ENCODE measurements around the gene ABCC1. TPM values are rescaled to one million over a fixed set of nuclear protein-coding genes. Genes with fewer than 3 reads are reported as not detected.
"Not testable (repeated sequence)": the region's sequence is repeated elsewhere in the genome, so short reads cannot be mapped to it uniquely, and the experiment has no call there.

Gene ABCC1
- total and polyA plus RNA-seq, 12 donors: 12.4 to 38.8 (median 28.0) TPM

DNA sequence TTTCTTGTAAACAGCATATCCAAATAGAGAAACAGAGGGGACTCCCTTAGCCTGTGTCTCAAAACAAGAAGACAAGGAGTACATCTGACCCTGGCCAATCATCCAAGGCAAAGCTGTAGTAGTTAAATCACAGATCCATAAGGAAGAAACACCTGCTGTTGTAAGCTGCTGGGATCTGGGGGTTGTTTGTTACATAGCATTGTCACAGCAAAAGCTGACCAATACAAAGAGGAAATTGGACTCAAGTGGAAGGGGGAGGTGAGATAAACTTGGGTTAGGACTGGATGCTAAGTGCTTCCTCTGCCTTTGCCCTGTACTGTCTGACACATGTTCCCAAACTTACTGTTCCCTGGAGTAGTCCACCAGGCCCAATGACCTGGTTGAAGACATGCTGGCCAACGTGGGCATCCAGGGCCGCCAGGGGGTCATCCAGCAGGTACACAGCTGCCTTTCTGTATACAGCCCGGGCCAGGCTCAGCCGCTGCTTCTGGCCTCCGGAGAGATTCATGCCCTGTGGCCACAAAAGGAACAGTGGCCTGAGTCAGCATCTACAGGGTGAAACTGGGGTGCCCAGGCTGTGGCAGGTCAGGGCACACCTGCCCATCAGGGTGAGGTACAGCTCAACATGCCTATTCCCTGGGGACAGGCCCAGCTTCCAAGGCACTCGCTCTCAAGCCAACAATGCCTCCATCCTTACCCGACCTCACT, 229.2 kb downstream of the ABCC1 start:
- no peaks in the 10 kb centered on the region for H3K4me1 ChIP-seq (replicated peaks in 1 of 2)
- H3K27ac ChIP-seq: no peak overlapping the region
- H3K4me3 ChIP-seq: no peak overlapping the region
- H3K36me3 ChIP-seq (replicated peaks in 1 of 2): no peaks in the 10 kb centered on the region
- H3K9me3 ChIP-seq (replicated peaks in 1 of 3): no peaks in the 10 kb centered on the region
- H3K27me3 ChIP-seq: no peaks in the 10 kb centered on the region
- DNase-seq: no peak
- TF ChIP-seq, protein P1, sequence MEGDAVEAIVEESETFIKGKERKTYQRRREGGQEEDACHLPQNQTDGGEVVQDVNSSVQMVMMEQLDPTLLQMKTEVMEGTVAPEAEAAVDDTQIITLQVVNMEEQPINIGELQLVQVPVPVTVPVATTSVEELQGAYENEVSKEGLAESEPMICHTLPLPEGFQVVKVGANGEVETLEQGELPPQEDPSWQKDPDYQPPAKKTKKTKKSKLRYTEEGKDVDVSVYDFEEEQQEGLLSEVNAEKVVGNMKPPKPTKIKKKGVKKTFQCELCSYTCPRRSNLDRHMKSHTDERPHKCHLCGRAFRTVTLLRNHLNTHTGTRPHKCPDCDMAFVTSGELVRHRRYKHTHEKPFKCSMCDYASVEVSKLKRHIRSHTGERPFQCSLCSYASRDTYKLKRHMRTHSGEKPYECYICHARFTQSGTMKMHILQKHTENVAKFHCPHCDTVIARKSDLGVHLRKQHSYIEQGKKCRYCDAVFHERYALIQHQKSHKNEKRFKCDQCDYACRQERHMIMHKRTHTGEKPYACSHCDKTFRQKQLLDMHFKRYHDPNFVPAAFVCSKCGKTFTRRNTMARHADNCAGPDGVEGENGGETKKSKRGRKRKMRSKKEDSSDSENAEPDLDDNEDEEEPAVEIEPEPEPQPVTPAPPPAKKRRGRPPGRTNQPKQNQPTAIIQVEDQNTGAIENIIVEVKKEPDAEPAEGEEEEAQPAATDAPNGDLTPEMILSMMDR (IDR thresholded peaks at IDR 0.05): no peak
- TF ChIP-seq POLR2A (IDR thresholded peaks at IDR 0.05): no peak
- intact Hi-C loops (cut with DNase I): no loop called here
- 78 to 94% (median 89%) methylated on average over 2 to 7 of the region's 7 CpGs for WGBS, 4 donors

DNA sequence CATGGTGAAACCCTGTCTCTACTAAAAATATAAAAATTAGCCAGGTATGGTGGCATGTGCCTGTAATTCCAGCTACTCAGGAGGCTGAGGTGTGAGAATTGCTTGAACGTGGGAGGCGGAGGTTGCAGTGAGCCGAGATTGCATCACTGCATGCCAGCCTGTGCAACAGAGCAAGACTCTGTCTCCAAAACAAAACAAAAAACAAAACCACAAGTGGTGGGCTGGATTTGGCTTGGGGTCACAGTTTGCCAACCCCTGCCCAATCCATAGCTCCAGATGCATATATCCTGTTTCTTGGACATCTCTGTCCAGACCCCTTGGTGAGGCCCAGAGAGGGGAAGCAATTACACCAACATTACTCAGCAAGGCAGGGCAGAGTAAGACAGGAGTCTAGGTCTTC, 232.3 kb downstream of the ABCC1 start:
- H3K9me3 ChIP-seq (replicated peaks in 1 of 3); H3K36me3 ChIP-seq (replicated peaks in 1 of 2); H3K27ac ChIP-seq; intact Hi-C loops (cut with DNase I); H3K27me3 ChIP-seq; DNase-seq; H3K4me3 ChIP-seq; H3K4me1 ChIP-seq (replicated peaks in 1 of 2): not testable (repeated sequence)
- 71 to 89% (median 80%) methylated on average over 3 of the region's 3 CpGs for WGBS, 4 donors

DNA sequence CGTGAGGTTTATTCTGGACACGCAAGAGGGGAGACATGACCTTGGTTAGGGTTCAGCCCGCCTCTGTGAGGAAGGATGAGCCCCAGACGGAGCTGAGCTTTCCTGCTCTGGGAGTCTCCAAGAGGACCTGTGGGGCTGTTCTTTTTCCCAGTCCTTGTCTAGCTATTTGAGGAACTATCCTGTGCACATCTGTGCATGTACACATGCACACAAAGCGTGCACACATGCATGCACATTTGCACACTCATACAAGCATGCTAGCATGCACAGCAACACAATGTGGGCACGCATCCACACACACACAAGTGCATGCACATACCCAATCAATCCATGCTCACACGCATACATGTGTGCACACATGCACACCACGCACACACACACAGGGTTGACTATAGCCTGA, 233.5 kb downstream of the ABCC1 start:
- H3K27ac ChIP-seq: no peak overlapping the region

GRCh38 chr16:16183562-16183961, 234.1 kb downstream of the ABCC1 start:
- TF ChIP-seq POLR2A (IDR thresholded peaks at IDR 0.05): no peak
- TF ChIP-seq, protein P1 (IDR thresholded peaks at IDR 0.05): no peak
- H3K27ac ChIP-seq: no peak overlapping the region
- no peaks in the 10 kb centered on the region for H3K9me3 ChIP-seq (replicated peaks in 1 of 3)
- DNase-seq: no peak
- WGBS, 4 donors: 75 to 84% (median 80%) methylated on average over 7 to 8 of the region's 8 CpGs
- no peak overlapping the region for H3K4me3 ChIP-seq
- H3K36me3 ChIP-seq (replicated peaks in 1 of 2): no peaks in the 10 kb centered on the region
- H3K4me1 ChIP-seq (replicated peaks in 1 of 2): no peaks in the 10 kb centered on the region
- H3K27me3 ChIP-seq: no peaks in the 10 kb centered on the region
- intact Hi-C loops (cut with DNase I): no loop called here

More for the DNA sequence above, 233.5 kb downstream of the ABCC1 start:
- intact Hi-C loops (cut with DNase I): no loop called here
- H3K27me3 ChIP-seq: no peaks in the 10 kb centered on the region
- TF ChIP-seq, protein P1 (IDR thresholded peaks at IDR 0.05): no peak
- TF ChIP-seq POLR2A (IDR thresholded peaks at IDR 0.05): no peak
- no peak overlapping the region for H3K4me3 ChIP-seq
- no peaks in the 10 kb centered on the region for H3K36me3 ChIP-seq (replicated peaks in 1 of 2)
- no peak for DNase-seq
- H3K4me1 ChIP-seq (replicated peaks in 1 of 2): no peaks in the 10 kb centered on the region
- WGBS, 4 donors: 76 to 84% (median 79%) methylated on average over 7 to 8 of the region's 8 CpGs
- H3K9me3 ChIP-seq (replicated peaks in 1 of 3): no peaks in the 10 kb centered on the region

- Histone ChIP-seq H3K36me3 (replicated peaks in 1 of 2) (no peaks in the 10 kb centered on the region), H3K27me3 (no peaks in the 10 kb centered on the region), H3K4me1 (replicated peaks in 1 of 2) (no peaks in the 10 kb centered on the region), H3K9me3 (replicated peaks in 1 of 3) (no peaks in the 10 kb centered on the region), H3K27ac (no peak overlapping the region), H3K4me3 (no peak overlapping the region)
- no peak for TF ChIP-seq POLR2A (IDR thresholded peaks at IDR 0.05)
- TF ChIP-seq, protein P1 (IDR thresholded peaks at IDR 0.05): no peak
- intact Hi-C loops (cut with DNase I): no loop called here
- 73 to 88% (median 84%) methylated on average over 3 to 5 of the region's 5 CpGs for WGBS, 4 donors
- DNase-seq: no peak
These were observed 235.2 kb downstream of the ABCC1 start for GRCh38 chr16:16184594-16184993.

Measured in adrenal gland (tissue), 12 donors.